Adrenal gland (tissue), 12 donors: ENCODE results near the gene TMX4. TPM values are rescaled to one million over a fixed set of nuclear protein-coding genes. Genes with fewer than 3 reads are reported as not detected.
"Not testable (repeated sequence)": the region's sequence is repeated elsewhere in the genome, so short reads cannot be mapped to it uniquely, and the experiment has no call there.

Source experiments
- DNase-seq, 7 donors: peaks; one replicate each; pipeline ENCODE4 v3.0.0-alpha.2; 2019 to 2020
- H3K27ac ChIP-seq, 5 donors: fragments of 200-600 bp; sonication (generic) in 4 of 5; 1 replicate in 3 of 5; 2 replicates in 2 of 5; pipeline versions ENCODE4 v1.5.1 to v1.8.0; 2016 to 2020; ENCODE audit warnings: mild to moderate bottlenecking in 1 of 5
- H3K27me3 ChIP-seq: fragments of 200-600 bp; 2 replicates; pipeline ENCODE4 v1.8.0; 2021
- H3K36me3 ChIP-seq, 2 donors: fragments of 200-600 bp; replicated peaks in 1 of 2; 1 replicate in 1 of 2; 2 replicates in 1 of 2; pipeline versions ENCODE4 v1.5.1 to v1.8.0; 2018 to 2022
- H3K4me1 ChIP-seq, 2 donors: fragments of 200-600 bp; replicated peaks in 1 of 2; 1 replicate in 1 of 2; 2 replicates in 1 of 2; pipeline versions ENCODE4 v1.5.1 to v1.8.0; 2018 to 2021
- H3K4me3 ChIP-seq, 4 donors: fragments of 200-600 bp; sonication (generic) in 3 of 4; one replicate each; pipeline ENCODE4 v1.5.1; 2016 to 2018
- H3K9me3 ChIP-seq, 3 donors: fragments of 200-600 bp; sonication (generic) in 1 of 3; replicated peaks in 1 of 3; 1 replicate in 2 of 3; 2 replicates in 1 of 3; pipeline versions ENCODE4 v1.5.1 to v1.8.0; 2016 to 2021
- CTCF ChIP-seq, 6 experiments: fragments of 450-650 bp in 4 of 6; fragments of 200-600 bp in 2 of 6; sonication (generic) in 1 of 6; IDR thresholded peaks; 1 replicate in 5 of 6; 2 replicates in 1 of 6; pipeline versions ENCODE4 v1.5.1 to v1.8.0; 2016 to 2021; ENCODE audit warnings: antibody characterized with exemption in 6 of 6, mild to moderate bottlenecking in 2 of 6, moderate library complexity in 1 of 6
- POLR2A ChIP-seq, 2 donors: fragments of 450-650 bp; IDR thresholded peaks; one replicate each; pipeline ENCODE4 v1.6.1; 2017; ENCODE audit warnings: antibody characterized with exemption in 2 of 2, mild to moderate bottlenecking in 2 of 2, moderate library complexity in 1 of 2
- WGBS, 4 donors: extraction: QIAGEN DNeasy Blood & Tissue Kit in 2 of 4; methylation state at CpG; one replicate each; pipeline versions ENCODE4 v1.1.5 to v1.1.7; 2013 to 2017; 5-methylcytosine and 5-hydroxymethylcytosine counted together
- intact Hi-C, 2 donors: fragments of 100-400 bp; cut with DNase I; formaldehyde crosslinking; loops; one replicate each; pipeline versions ENCODE4 v1.14.1 to v1.15.0; 2022 to 2023
- polyA plus RNA-seq, 3 donors: library from polyadenylated mRNA; stranded (reverse); fragments of 200-250 nt in 2 of 3; fragments of 350-450 nt in 1 of 3; fragmentation: Illumina TruSeq in 1 of 3; extraction: RNeasy Lipid Tissue Mini Kit (QIAGEN cat#74804) in 1 of 3; gene quantifications; one replicate each; pipeline ENCODE4 v1.2.3, GENCODE V29; 2013 to 2014
- total RNA-seq, 9 donors: library from RNA; depleted of rRNA in 4 of 9; stranded (reverse); fragments of >200 nt in 4 of 9; fragments of 120-200 nt in 1 of 9; fragmentation: NEBNext Ultra II Directional in 1 of 9; extraction: Animal tissue kit (Norgen Biotek cat#: 25700) in 1 of 9; gene quantifications; one replicate each; pipeline versions ENCODE4 v1.1.0 to v1.2.4, GENCODE V29; 2013 to 2023
- donor health status: healthy with polysubstance abuse.
- donor health status: Bipolar disorder and iron deficiency.
- donor health status: DM: yes; HTN: yes; CAD: no.
- donor health status: DM: no; HTN: no; CAD: no.
- donor health status: DM: no; HTN: no; CAD: no.
- donor health status: DM: yes; HTN: yes; CAD: no.

Gene TMX4
- total and polyA plus RNA-seq, 12 donors, result 10.1 to 89.8 (median 47.2) TPM

- WGBS, 4 donors, result 20 to 22% (median 21%) methylated on average over 3 of the region's 3 CpGs
- intact Hi-C loops, result no loop called here
These were observed 53.4 kb downstream of the TMX4 start for GRCh38 chr20:7966176-7966575.

GRCh38 chr20:7959484-7959883, 60.1 kb downstream of the TMX4 start:
- 34 to 53% (median 44%) methylated on average over 1 of the region's 1 CpG for WGBS, 4 donors
- H3K4me1 ChIP-seq, result no peaks in the 10 kb centered on the region
- no peaks in the 10 kb centered on the region for H3K9me3 ChIP-seq
- no peaks in the 10 kb centered on the region for H3K36me3 ChIP-seq
- DNase-seq, result no peak
- no peak overlapping the region for H3K4me3 ChIP-seq
- H3K27me3 ChIP-seq, result no peaks in the 10 kb centered on the region
- no peak overlapping the region for H3K27ac ChIP-seq
- TF ChIP-seq POLR2A (IDR thresholded peaks at IDR 0.05) (no peak), CTCF (IDR thresholded peaks at IDR 0.05) (no peak)
- intact Hi-C loops, result no loop called here

More at GRCh38 chr20:7966176-7966575, 53.4 kb downstream of the TMX4 start:
- H3K27ac ChIP-seq, result no peak overlapping the region
- TF ChIP-seq CTCF (IDR thresholded peaks at IDR 0.05), result no peak
- TF ChIP-seq POLR2A (IDR thresholded peaks at IDR 0.05), result no peak
- H3K36me3 ChIP-seq, result no peaks in the 10 kb centered on the region
- H3K27me3 ChIP-seq, result no peaks in the 10 kb centered on the region
- no peaks in the 10 kb centered on the region for H3K4me1 ChIP-seq
- H3K9me3 ChIP-seq, result no peaks in the 10 kb centered on the region
- peak in 3 of 7 donors; percentile 13 to 37 (median 17) for DNase-seq
- no peak overlapping the region for H3K4me3 ChIP-seq

GRCh38 chr20:7956561-7956960, 63.0 kb downstream of the TMX4 start:
- H3K27ac ChIP-seq, intact Hi-C loops, H3K27me3 ChIP-seq, DNase-seq, H3K36me3 ChIP-seq, H3K4me1 ChIP-seq, H3K4me3 ChIP-seq, H3K9me3 ChIP-seq: not testable (repeated sequence)
- WGBS, 4 donors, result 77 to 80% (median 79%) methylated on average over 9 of the region's 9 CpGs

- WGBS, 4 donors, result 47 to 75% (median 68%) methylated on average over 1 of the region's 1 CpG
- Histone ChIP-seq H3K4me3 (no peak overlapping the region), H3K4me1 (no peaks in the 10 kb centered on the region), H3K27ac (no peak overlapping the region), H3K9me3 (no peaks in the 10 kb centered on the region), H3K36me3 (no peaks in the 10 kb centered on the region), H3K27me3 (no peaks in the 10 kb centered on the region)
- TF ChIP-seq CTCF (IDR thresholded peaks at IDR 0.05), result no peak
- TF ChIP-seq POLR2A (IDR thresholded peaks at IDR 0.05), result no peak
- DNase-seq, result no peak
- intact Hi-C loops, result no loop called here
These were observed 69.2 kb downstream of the TMX4 start for GRCh38 chr20:7950387-7950786.

GRCh38 chr20:7943891-7944290, 75.7 kb downstream of the TMX4 start:
- WGBS, 4 donors, result 15 to 25% (median 24%) methylated on average over 2 of the region's 2 CpGs
- TF ChIP-seq CTCF (IDR thresholded peaks at IDR 0.05) (no peak), POLR2A (IDR thresholded peaks at IDR 0.05) (no peak)
- intact Hi-C loops, result no loop called here
- Histone ChIP-seq H3K36me3 (no peaks in the 10 kb centered on the region), H3K9me3 (no peaks in the 10 kb centered on the region), H3K27ac (no peak overlapping the region), H3K4me3 (no peak overlapping the region), H3K4me1 (no peaks in the 10 kb centered on the region), H3K27me3 (no peaks in the 10 kb centered on the region)
- DNase-seq, result no peak
